Activated naive CD4-positive, alpha-beta T cell treated with anti-CD3 and anti-CD28 coated beads, Interleukin-2, amount 50 U/mL, for 24 hours (primary cell): ENCODE data around the gene GNA15.

Experiments used
- H3K27ac Mint-ChIP-seq: one replicate; pipeline ENCODE4 v1.8.0; 2021; ENCODE audit warnings: mild to moderate bottlenecking, mixed read lengths
- H3K27me3 Mint-ChIP-seq: one replicate; pipeline ENCODE4 v1.8.0; 2021; ENCODE audit warnings: mixed read lengths
- H3K36me3 Mint-ChIP-seq: one replicate; pipeline ENCODE4 v1.8.0; 2021; ENCODE audit warnings: mixed read lengths
- H3K4me1 Mint-ChIP-seq: one replicate; pipeline ENCODE4 v1.8.0; 2021; ENCODE audit warnings: mixed read lengths
- H3K4me3 Mint-ChIP-seq: one replicate; pipeline ENCODE4 v1.8.0; 2021; ENCODE audit warnings: mild to moderate bottlenecking, mixed read lengths
- H3K9me3 Mint-ChIP-seq: one replicate; pipeline ENCODE4 v1.8.0; 2021; ENCODE audit warnings: mixed read lengths

Gene GNA15

GRCh38 chr19:3102239-3103140, 33.3 kb upstream of the GNA15 start:
- Mint-ChIP-seq H3K4me1 (peaks cover 20% of the 10 kb centered on the region), H3K36me3 (no peaks in the 10 kb centered on the region), H3K27ac (no peak overlapping the region), H3K27me3 (no peaks in the 10 kb centered on the region), H3K4me3 (no peak overlapping the region), H3K9me3 (no peaks in the 10 kb centered on the region)

GRCh38 chr19:3104708-3104983, 31.2 kb upstream of the GNA15 start:
- H3K27me3 Mint-ChIP-seq: no peaks in the 10 kb centered on the region
- no peak overlapping the region for H3K4me3 Mint-ChIP-seq
- H3K27ac Mint-ChIP-seq: no peak overlapping the region
- no peaks in the 10 kb centered on the region for H3K36me3 Mint-ChIP-seq
- H3K4me1 Mint-ChIP-seq: peaks cover 14% of the 10 kb centered on the region
- H3K9me3 Mint-ChIP-seq: no peaks in the 10 kb centered on the region

- no peak overlapping the region for H3K27ac Mint-ChIP-seq
- H3K4me1 Mint-ChIP-seq: peaks cover 11% of the 10 kb centered on the region
- no peaks in the 10 kb centered on the region for H3K36me3 Mint-ChIP-seq
- no peaks in the 10 kb centered on the region for H3K27me3 Mint-ChIP-seq
- no peak overlapping the region for H3K4me3 Mint-ChIP-seq
- no peaks in the 10 kb centered on the region for H3K9me3 Mint-ChIP-seq
Observed at GRCh38 chr19:3105641-3106508, 30.0 kb upstream of the GNA15 start.

- no peak overlapping the region for H3K27ac Mint-ChIP-seq
- H3K27me3 Mint-ChIP-seq: no peaks in the 10 kb centered on the region
- H3K9me3 Mint-ChIP-seq: no peaks in the 10 kb centered on the region
- H3K4me1 Mint-ChIP-seq: peaks cover 11% of the 10 kb centered on the region
- H3K4me3 Mint-ChIP-seq: no peak overlapping the region
- H3K36me3 Mint-ChIP-seq: no peaks in the 10 kb centered on the region
Observed at GRCh38 chr19:3106509-3107141, 29.2 kb upstream of the GNA15 start.

- Mint-ChIP-seq H3K9me3 (no peaks in the 10 kb centered on the region), H3K36me3 (no peaks in the 10 kb centered on the region), H3K4me1 (peaks cover 11% of the 10 kb centered on the region), H3K27me3 (no peaks in the 10 kb centered on the region), H3K4me3 (no peak overlapping the region), H3K27ac (no peak overlapping the region)
Observed at GRCh38 chr19:3107658-3108057, 28.2 kb upstream of the GNA15 start.

GRCh38 chr19:3108775-3109174, 27.1 kb upstream of the GNA15 start:
- Mint-ChIP-seq H3K9me3 (no peaks in the 10 kb centered on the region), H3K27me3 (no peaks in the 10 kb centered on the region), H3K27ac (peak overlapping the region; percentile 53), H3K4me1 (peaks cover 9% of the 10 kb centered on the region), H3K36me3 (no peaks in the 10 kb centered on the region), H3K4me3 (no peak overlapping the region)

GRCh38 chr19:3109491-3109890, 26.3 kb upstream of the GNA15 start:
- Mint-ChIP-seq H3K27me3 (no peaks in the 10 kb centered on the region), H3K9me3 (no peaks in the 10 kb centered on the region), H3K36me3 (no peaks in the 10 kb centered on the region), H3K4me3 (no peak overlapping the region), H3K27ac (no peak overlapping the region), H3K4me1 (peaks cover 4% of the 10 kb centered on the region)

GRCh38 chr19:3110126-3110825, 25.6 kb upstream of the GNA15 start:
- Mint-ChIP-seq H3K9me3 (no peaks in the 10 kb centered on the region), H3K4me3 (no peak overlapping the region), H3K4me1 (peaks cover 4% of the 10 kb centered on the region), H3K36me3 (no peaks in the 10 kb centered on the region), H3K27me3 (no peaks in the 10 kb centered on the region), H3K27ac (no peak overlapping the region)

- Mint-ChIP-seq H3K36me3 (no peaks in the 10 kb centered on the region), H3K4me1 (peaks cover 4% of the 10 kb centered on the region), H3K27ac (no peak overlapping the region), H3K4me3 (no peak overlapping the region), H3K9me3 (no peaks in the 10 kb centered on the region), H3K27me3 (no peaks in the 10 kb centered on the region)
Observed at GRCh38 chr19:3111586-3112247, 24.1 kb upstream of the GNA15 start.

- Mint-ChIP-seq H3K27ac (no peak overlapping the region), H3K36me3 (no peaks in the 10 kb centered on the region), H3K27me3 (no peaks in the 10 kb centered on the region)
Observed at GRCh38 chr19:3112375-3113099, 23.3 kb upstream of the GNA15 start.

GRCh38 chr19:3113100-3114017, 22.5 kb upstream of the GNA15 start:
- Mint-ChIP-seq H3K9me3 (no peaks in the 10 kb centered on the region), H3K36me3 (no peaks in the 10 kb centered on the region), H3K27ac (no peak overlapping the region), H3K27me3 (no peaks in the 10 kb centered on the region), H3K4me3 (no peak overlapping the region), H3K4me1 (peaks cover 4% of the 10 kb centered on the region)

More at GRCh38 chr19:3112375-3113099, 23.3 kb upstream of the GNA15 start:
- Mint-ChIP-seq H3K4me1 (peaks cover 4% of the 10 kb centered on the region), H3K9me3 (no peaks in the 10 kb centered on the region), H3K4me3 (no peak overlapping the region)

GRCh38 chr19:3114018-3114726, 21.7 kb upstream of the GNA15 start:
- Mint-ChIP-seq H3K4me1 (no peaks in the 10 kb centered on the region), H3K9me3 (no peaks in the 10 kb centered on the region), H3K27ac (no peak overlapping the region), H3K36me3 (no peaks in the 10 kb centered on the region), H3K4me3 (no peak overlapping the region), H3K27me3 (no peaks in the 10 kb centered on the region)

GRCh38 chr19:3114811-3115210, 21.0 kb upstream of the GNA15 start:
- Mint-ChIP-seq H3K4me1 (no peaks in the 10 kb centered on the region), H3K9me3 (no peaks in the 10 kb centered on the region), H3K4me3 (no peak overlapping the region), H3K27me3 (no peaks in the 10 kb centered on the region), H3K27ac (no peak overlapping the region), H3K36me3 (no peaks in the 10 kb centered on the region)
